ENCODE data around the gene MIPOL1.
"Not testable (repeated sequence)": the region's sequence is repeated elsewhere in the genome, so short reads cannot be mapped to it uniquely, and the experiment has no call there.

Gene MIPOL1

DNA sequence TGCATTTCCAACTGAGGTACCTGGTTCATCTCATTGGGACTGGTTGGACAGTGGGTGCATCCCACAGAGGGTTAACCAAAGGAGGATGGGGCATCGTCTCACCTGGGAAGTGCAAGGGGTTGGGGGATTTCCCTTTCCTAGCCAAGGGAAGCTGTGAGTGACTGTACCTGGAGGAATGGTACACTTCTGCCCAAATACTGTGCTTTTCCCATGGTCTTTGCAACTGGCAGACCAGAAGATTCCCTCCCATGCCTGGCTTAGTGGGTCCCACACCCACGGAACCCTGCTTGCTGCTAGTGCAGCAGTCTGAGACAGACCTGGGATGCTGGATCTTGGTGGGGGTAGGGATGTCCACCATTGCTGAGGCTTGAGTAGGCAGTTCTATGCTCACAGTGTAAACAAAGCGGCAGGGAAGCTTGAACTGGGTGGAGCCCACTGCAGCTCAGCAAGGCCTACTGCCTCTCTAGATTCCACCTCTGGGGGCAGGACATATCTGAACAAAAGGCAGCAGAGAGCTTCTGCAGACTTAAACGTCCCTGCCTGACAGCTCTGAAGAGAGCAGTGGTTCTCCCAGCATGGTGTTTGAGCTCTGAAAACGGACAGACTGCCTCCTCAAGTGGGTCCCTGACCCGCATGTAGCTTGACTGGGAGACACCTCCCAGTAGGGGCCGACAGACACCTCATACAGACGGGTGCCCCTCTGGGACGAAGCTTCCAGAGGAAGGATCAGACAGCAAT, 9.7 kb upstream of the MIPOL1 start:
- not testable (repeated sequence) for DNase-seq

- DNase-seq = not testable (repeated sequence)
Observed at GRCh38 chr14:37189733-37190132, 8.0 kb upstream of the MIPOL1 start.

DNA sequence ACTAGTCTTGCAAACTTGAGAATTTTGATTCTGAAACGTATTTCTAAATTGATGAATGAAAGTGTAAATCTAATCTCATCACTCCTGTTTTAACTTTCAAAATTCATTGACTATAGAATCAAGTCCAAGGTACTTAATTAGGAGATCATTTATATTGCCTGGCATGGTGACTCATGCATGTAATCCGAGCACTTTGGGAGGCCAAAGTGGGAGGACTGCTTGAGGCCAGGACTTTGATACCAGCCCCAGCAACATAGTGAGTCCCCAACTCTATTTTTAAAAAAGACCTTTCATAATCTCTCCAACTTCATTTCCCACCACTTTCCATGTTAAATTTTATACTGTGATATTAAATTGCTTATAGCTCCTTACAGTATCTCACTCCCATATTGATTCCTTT, 3.0 kb upstream of the MIPOL1 start:
- no peak for DNase-seq

- no peak for DNase-seq
Observed at GRCh38 chr14:37195327-37195726, 2.4 kb upstream of the MIPOL1 start.

GRCh38 chr14:37196604-37197420, 925 bp upstream of the MIPOL1 start:
- no peak for DNase-seq

- DNase-seq = no peak
Observed at GRCh38 chr14:37198273-37198598, 499 bp downstream of the MIPOL1 start.

DNA sequence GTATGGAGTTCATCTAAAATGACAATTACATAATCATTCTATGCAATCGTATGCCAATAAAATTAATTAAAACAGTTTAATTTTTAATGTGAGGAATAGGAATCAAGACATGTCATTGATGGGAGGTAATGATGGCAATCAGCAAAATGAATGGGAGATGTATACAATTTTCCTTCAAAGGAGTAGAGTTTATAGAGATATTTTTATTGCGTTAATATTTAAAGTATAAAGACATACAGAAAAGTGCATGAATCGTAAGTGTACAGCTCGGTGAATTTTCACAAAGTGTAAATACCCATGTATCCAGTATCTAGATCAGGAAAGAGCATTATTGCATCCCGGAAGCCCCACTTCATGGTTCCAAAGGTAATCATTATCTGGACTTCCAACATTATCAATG, 1.2 kb downstream of the MIPOL1 start:
- DNase-seq = no peak

DNA sequence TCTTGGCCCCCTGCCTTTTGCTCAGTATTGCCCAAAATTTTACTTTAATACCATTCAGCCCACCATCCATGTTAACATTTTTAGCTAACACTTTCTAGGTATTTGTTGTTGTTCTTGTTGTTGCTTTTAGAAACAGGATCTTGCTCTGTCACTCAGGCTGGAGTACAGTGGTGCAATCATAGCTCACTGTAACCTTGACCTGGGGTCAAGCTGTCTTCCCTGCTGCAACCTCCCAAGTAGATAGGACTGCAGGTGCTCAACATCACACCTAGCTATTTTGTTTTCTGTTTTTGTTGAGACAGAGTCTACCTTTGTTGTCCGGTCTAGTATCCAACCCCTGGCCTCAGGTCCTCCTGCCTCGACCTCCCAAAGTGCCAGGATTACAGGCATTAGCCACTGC, 4.0 kb downstream of the MIPOL1 start:
- no peak for DNase-seq

GRCh38 chr14:37202265-37202664, 4.5 kb downstream of the MIPOL1 start:
- no peak for DNase-seq

DNA sequence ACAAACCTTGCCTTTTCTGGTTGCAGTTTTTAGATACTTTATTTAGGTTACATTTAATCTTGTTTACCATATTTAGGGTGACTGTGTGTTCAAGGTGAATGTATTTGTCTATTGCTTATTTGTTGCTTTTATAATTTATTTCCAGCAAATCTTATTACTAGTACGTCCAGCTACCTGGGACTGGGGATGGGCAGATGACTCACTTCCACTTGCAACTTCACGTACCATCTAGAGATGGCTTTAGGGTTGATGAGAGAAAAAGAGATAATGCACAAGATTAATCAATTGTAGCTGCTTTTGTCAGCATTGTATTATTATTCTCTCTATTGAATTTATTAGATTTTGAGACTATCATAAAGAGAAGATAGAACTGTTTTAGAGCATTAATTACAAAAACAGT, 5.1 kb downstream of the MIPOL1 start:
- no peak for DNase-seq

- no peak for DNase-seq
Observed at GRCh38 chr14:37203423-37203822, 5.7 kb downstream of the MIPOL1 start.

DNA sequence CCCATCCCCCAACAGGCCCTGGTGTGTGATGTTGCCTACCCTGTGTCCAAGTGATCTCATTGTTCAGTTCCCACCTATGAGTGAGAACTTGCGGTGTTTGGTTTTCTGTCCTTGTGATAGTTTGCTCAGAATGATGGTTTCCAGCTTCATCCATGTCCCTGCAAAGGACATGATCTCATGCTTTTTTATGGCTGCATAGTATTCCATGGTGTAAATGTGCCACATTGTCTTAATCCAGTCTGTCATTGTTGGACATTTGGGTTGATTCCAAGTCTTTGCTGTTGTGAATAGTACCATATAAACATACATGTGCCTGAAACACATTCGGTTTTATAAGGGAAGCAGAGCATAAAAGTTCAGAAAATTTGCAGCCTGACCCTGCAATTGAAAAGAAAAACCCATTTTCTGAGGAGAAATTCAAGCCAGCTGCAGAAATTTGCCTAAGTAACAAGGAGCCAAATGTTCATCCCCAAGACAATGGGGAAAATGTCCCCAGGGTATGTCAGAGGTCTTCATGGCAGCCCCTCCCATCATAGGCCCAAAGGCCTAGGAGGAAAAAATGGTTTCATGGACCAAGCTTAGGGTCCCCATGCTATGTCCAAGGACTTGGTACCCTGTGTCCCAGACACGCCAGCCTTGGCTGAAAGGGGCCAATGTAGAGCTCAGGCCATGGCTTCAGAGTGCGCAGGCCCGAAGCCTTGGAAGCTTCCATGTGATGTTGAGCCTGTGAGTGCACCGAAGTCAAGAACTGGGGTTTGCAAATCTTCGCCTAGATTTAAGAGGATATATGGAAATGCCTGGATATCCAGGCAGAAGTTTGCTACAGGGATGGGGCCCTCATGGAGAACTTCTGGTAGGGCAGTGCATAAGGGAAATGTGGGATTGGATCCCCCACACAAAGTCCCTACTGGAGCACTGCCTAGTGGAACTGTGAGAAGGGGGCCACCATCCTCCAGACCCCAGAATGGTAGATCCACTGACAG, 8.2 kb downstream of the MIPOL1 start:
- DNase-seq = not testable (repeated sequence)

GRCh38 chr14:37209617-37210016, 11.9 kb downstream of the MIPOL1 start:
- not testable (repeated sequence) for DNase-seq

- no peak for DNase-seq
Observed at GRCh38 chr14:37210448-37210847, 12.7 kb downstream of the MIPOL1 start.

GRCh38 chr14:37213016-37213415, 15.3 kb downstream of the MIPOL1 start:
- DNase-seq = no peak

GRCh38 chr14:37215345-37215744, 17.6 kb downstream of the MIPOL1 start:
- DNase-seq = no peak

DNA sequence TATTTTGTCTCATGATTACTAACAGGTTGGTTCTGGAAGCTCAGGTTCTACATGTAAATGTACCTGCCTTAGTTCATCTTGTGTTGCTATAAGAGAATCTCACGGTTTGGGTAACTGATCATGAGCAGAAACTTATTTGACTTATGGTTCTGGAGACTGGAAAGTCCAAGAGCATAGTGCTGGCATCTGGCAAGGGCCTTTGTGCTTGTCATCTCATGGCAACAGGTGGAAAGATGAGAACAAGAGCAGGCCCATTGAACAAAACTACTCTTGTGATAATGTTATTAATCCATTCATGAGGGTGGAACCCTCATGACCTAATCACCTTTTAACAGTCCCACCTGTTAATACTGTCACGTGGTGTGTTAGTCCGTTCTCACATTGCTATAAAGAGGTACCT, 23.3 kb downstream of the MIPOL1 start:
- DNase-seq = no peak

DNA sequence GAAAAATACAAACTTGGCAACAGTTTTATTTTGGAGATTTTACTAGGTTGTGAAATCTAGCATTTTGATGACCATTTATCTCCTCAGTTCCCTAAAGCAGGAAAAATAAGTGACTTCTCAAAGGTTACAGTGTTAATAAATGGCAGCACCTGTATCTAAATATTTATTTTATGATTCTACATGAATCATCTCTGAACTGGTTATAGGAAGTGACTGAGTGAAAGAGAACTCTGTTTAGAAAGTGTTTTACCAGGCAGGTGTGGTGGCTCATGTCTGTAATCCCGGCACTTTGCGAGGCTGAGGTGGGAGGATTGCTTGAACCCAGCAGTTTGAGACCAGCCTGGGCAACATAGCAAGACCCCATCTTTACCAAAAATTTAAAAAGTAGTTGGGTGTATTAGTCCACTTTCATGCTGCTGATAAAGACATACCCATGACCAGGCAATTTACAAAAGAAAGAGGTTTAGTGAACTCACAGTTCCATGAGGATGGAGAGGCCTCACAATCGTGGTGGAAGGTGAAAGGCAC, 26.3 kb downstream of the MIPOL1 start:
- DNase-seq = no peak

DNA sequence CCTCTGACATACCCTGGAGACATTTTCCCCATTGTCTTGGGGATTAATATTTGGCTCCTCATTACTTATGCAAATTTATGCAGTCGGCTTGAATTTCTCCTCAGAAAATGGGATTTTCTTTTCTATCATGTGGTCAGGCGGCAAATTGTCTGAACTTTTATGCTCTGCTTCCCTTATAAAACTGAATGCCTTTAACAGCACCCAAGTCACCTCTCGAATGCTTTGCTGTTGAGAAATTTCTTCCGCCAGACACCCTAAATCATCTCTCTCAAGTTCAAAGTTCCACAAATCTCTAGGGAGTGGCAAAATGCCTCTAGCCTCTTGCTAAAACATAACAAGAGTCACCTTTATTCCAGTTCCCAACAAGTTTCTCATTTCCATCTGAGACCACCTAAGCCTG, 27.9 kb downstream of the MIPOL1 start:
- not testable (repeated sequence) for DNase-seq

- DNase-seq = peak; percentile 32
Observed at GRCh38 chr14:37230551-37231194, 32.9 kb downstream of the MIPOL1 start.

GRCh38 chr14:37232907-37233481, 35.3 kb downstream of the MIPOL1 start:
- peak; percentile 28 for DNase-seq

GRCh38 chr14:37234222-37234621, 36.5 kb downstream of the MIPOL1 start:
- no peak for DNase-seq
